SK-N-DZ (cell line): ENCODE data around the gene CACNA1B.

Source experiments
- DNase-seq: peaks from one replicate; pipeline ENCODE4 v3.0.0-alpha.2; 2015; ENCODE audit warnings: low spot score

The CACNA1B gene

GRCh38 chr9:137978262-137978714 lies 100.7 kb downstream of the CACNA1B start:
- no peak for DNase-seq

- DNase-seq, result peak; percentile 64
Measured at GRCh38 chr9:137982200-137982599, 104.6 kb downstream of the CACNA1B start.

GRCh38 chr9:137984005-137984404 lies 106.4 kb downstream of the CACNA1B start:
- DNase-seq, result no peak

- no peak for DNase-seq
Measured at GRCh38 chr9:137984520-137985257, 107.1 kb downstream of the CACNA1B start.

- no peak for DNase-seq
Measured at GRCh38 chr9:137985637-137986071, 108.1 kb downstream of the CACNA1B start.

- DNase-seq, result no peak
Measured at GRCh38 chr9:137986268-137987099, 108.9 kb downstream of the CACNA1B start.

GRCh38 chr9:137987244-137988030 lies 109.9 kb downstream of the CACNA1B start:
- DNase-seq, result no peak

GRCh38 chr9:137988051-137988450 lies 110.5 kb downstream of the CACNA1B start:
- DNase-seq, result no peak

GRCh38 chr9:137988701-137989100 lies 111.1 kb downstream of the CACNA1B start:
- no peak for DNase-seq

- DNase-seq, result no peak
Measured at GRCh38 chr9:137989156-137989555, 111.6 kb downstream of the CACNA1B start.

GRCh38 chr9:137989999-137990715 lies 112.6 kb downstream of the CACNA1B start:
- no peak for DNase-seq

GRCh38 chr9:138003485-138004190 lies 126.1 kb downstream of the CACNA1B start:
- DNase-seq, result no peak

- no peak for DNase-seq
Measured at GRCh38 chr9:138006576-138007233, 129.1 kb downstream of the CACNA1B start.

GRCh38 chr9:138007566-138007917 lies 130.0 kb downstream of the CACNA1B start:
- DNase-seq, result no peak

- DNase-seq, result no peak
Measured at GRCh38 chr9:138007918-138008841, 130.6 kb downstream of the CACNA1B start.

GRCh38 chr9:138009016-138009802 lies 131.6 kb downstream of the CACNA1B start:
- no peak for DNase-seq

GRCh38 chr9:138009803-138010690 lies 132.5 kb downstream of the CACNA1B start:
- no peak for DNase-seq
